ENCODE results near the gene KRT79. TPM values are rescaled to one million over a fixed set of nuclear protein-coding genes. Genes with fewer than 3 reads are reported as not detected.
"Not testable (repeated sequence)": the region's sequence is repeated elsewhere in the genome, so short reads cannot be mapped to it uniquely, and the experiment has no call there.

The KRT79 gene
- total and polyA plus RNA-seq, 11 donors: 0.24 TPM; not detected in 10

- no peak for ATAC-seq
- intact Hi-C loops (cut with DNase I): loop anchor here in 2 of 10 donors (10.0 kb wide), 2 partner anchors 187 to 197 kb away; no protein-coding TSS in a partner anchor
- Histone ChIP-seq H3K36me3 (no peaks in the 10 kb centered on the region), H3K27ac (no peak overlapping the region), H3K9me3 (no peaks in the 10 kb centered on the region), H3K27me3 (peaks cover 0 to 5% (median 0%) of the 10 kb centered on the region in 9 donors), H3K4me3 (no peak overlapping the region), H3K4me1 (peaks cover 0 to 9% (median 0%) of the 10 kb centered on the region in 12 donors)
- TF ChIP-seq POLR2A (IDR thresholded peaks at IDR 0.05): no peak
- TF ChIP-seq CTCF (IDR thresholded peaks at IDR 0.05): no peak
- WGBS, 4 donors: 92 to 95% (median 93%) methylated on average over 7 of the region's 7 CpGs
- DNase-seq: no peak
These were observed 27.4 kb upstream of the KRT79 start for GRCh38 chr12:52861511-52861910.

GRCh38 chr12:52860102-52860823 is 26.2 kb upstream of the KRT79 start:
- peaks cover 0 to 5% (median 0%) of the 10 kb centered on the region in 9 donors for H3K27me3 ChIP-seq
- no peaks in the 10 kb centered on the region for H3K9me3 ChIP-seq
- TF ChIP-seq POLR2A (IDR thresholded peaks at IDR 0.05): no peak
- TF ChIP-seq CTCF (IDR thresholded peaks at IDR 0.05): no peak
- H3K27ac ChIP-seq: no peak overlapping the region
- DNase-seq: peak in 1 of 5 donors; percentile 50
- H3K4me3 ChIP-seq: no peak overlapping the region
- no peaks in the 10 kb centered on the region for H3K36me3 ChIP-seq
- H3K4me1 ChIP-seq: peaks cover 0 to 9% (median 0%) of the 10 kb centered on the region in 12 donors
- peak; percentile 42 to 94 (median 72) for ATAC-seq
- WGBS, 4 donors: 58 to 67% (median 61%) methylated on average over 6 of the region's 6 CpGs
- intact Hi-C loops (cut with DNase I): loop anchor here in 2 of 10 donors (10.0 kb wide), 2 partner anchors 185 to 195 kb away; no protein-coding TSS in a partner anchor

GRCh38 chr12:52857500-52857899 is 23.4 kb upstream of the KRT79 start:
- intact Hi-C loops (cut with DNase I): no loop called here
- Histone ChIP-seq H3K9me3 (no peaks in the 10 kb centered on the region), H3K4me3 (no peak overlapping the region), H3K36me3 (no peaks in the 10 kb centered on the region), H3K27me3 (peaks cover 0 to 5% (median 0%) of the 10 kb centered on the region in 9 donors), H3K4me1 (peaks cover 0 to 9% (median 0%) of the 10 kb centered on the region in 12 donors), H3K27ac (no peak overlapping the region)
- 89 to 94% (median 92%) methylated on average over 3 of the region's 3 CpGs for WGBS, 4 donors
- ATAC-seq: no peak
- DNase-seq: no peak
- TF ChIP-seq POLR2A (IDR thresholded peaks at IDR 0.05) (no peak), CTCF (IDR thresholded peaks at IDR 0.05) (no peak)

- Histone ChIP-seq H3K36me3 (no peaks in the 10 kb centered on the region), H3K4me1 (peaks cover 0 to 9% (median 0%) of the 10 kb centered on the region in 12 donors), H3K27me3 (peaks cover 0 to 5% (median 0%) of the 10 kb centered on the region in 9 donors), H3K27ac (no peak overlapping the region), H3K9me3 (no peaks in the 10 kb centered on the region), H3K4me3 (no peak overlapping the region)
- intact Hi-C loops (cut with DNase I): no loop called here
- no peak for DNase-seq
- TF ChIP-seq POLR2A (IDR thresholded peaks at IDR 0.05) (no peak), CTCF (IDR thresholded peaks at IDR 0.05) (no peak)
- 85 to 94% (median 91%) methylated on average over 3 of the region's 3 CpGs for WGBS, 4 donors
- ATAC-seq: no peak
These were observed 22.7 kb upstream of the KRT79 start for GRCh38 chr12:52856787-52857186.

GRCh38 chr12:52856077-52856476 is 22.0 kb upstream of the KRT79 start:
- H3K27ac ChIP-seq; intact Hi-C loops (cut with DNase I); DNase-seq; H3K4me1 ChIP-seq; H3K36me3 ChIP-seq; ATAC-seq; H3K9me3 ChIP-seq; H3K4me3 ChIP-seq; H3K27me3 ChIP-seq: not testable (repeated sequence)
- WGBS, 4 donors: 77 to 97% (median 92%) methylated on average over 2 of the region's 2 CpGs

Data from heart left ventricle (tissue), 16 donors.